Skeletal muscle cell (primary cell): ENCODE data around the gene ATXN7L3.
"Not testable (repeated sequence)": the region's sequence is repeated elsewhere in the genome, so short reads cannot be mapped to it uniquely, and the experiment has no call there.

Experiments
- DNase-seq: peaks from one replicate; pipeline ENCODE4 v3.0.0-alpha.2; 2010; ENCODE audit warnings: low read depth
- H3K4me3 ChIP-seq: 2 replicates; pipeline ENCODE4 v1.5.1; 2011; ENCODE audit warnings: low read depth, mild to moderate bottlenecking, control low read depth, low read length, moderate library complexity

The ATXN7L3 gene

GRCh38 chr17:44144966-44145739, 54.5 kb downstream of the ATXN7L3 start:
- H3K4me3 ChIP-seq, result no peak overlapping the region
- no peak for DNase-seq

GRCh38 chr17:44143921-44144320, 55.8 kb downstream of the ATXN7L3 start:
- H3K4me3 ChIP-seq, DNase-seq: not testable (repeated sequence)
